ENCODE measurements around the gene ETS1.

ETS1 gene

GRCh38 chr11:128477278-128477677 is 110.1 kb downstream of the ETS1 start:
- peak in 1 of 2 experiments; percentile 13 for DNase-seq

GRCh38 chr11:128476729-128477128 is 110.6 kb downstream of the ETS1 start:
- peak in 1 of 2 experiments; percentile 67 for DNase-seq

- DNase-seq: no peak
These were observed 111.3 kb downstream of the ETS1 start for GRCh38 chr11:128476049-128476448.

- DNase-seq: peak in 1 of 2 experiments; percentile 20
These were observed 113.1 kb downstream of the ETS1 start for GRCh38 chr11:128474036-128474874.

GRCh38 chr11:128473636-128474035 is 113.7 kb downstream of the ETS1 start:
- DNase-seq: peak in 1 of 2 experiments; percentile 41

GRCh38 chr11:128472128-128473089 is 114.9 kb downstream of the ETS1 start:
- DNase-seq: peak; percentile 61 to 74

GRCh38 chr11:128471138-128471661 is 116.2 kb downstream of the ETS1 start:
- DNase-seq: peak in 1 of 2 experiments; percentile 54

- DNase-seq: peak in 1 of 2 experiments; percentile 62
These were observed 117.3 kb downstream of the ETS1 start for GRCh38 chr11:128470081-128470480.

- DNase-seq: peak in 1 of 2 experiments; percentile 42
These were observed 118.1 kb downstream of the ETS1 start for GRCh38 chr11:128469220-128469619.

GRCh38 chr11:128468111-128468510 is 119.2 kb downstream of the ETS1 start:
- no peak for DNase-seq

- peak in 1 of 2 experiments; percentile 58 for DNase-seq
These were observed 119.7 kb downstream of the ETS1 start for GRCh38 chr11:128467610-128468041.

GRCh38 chr11:128467041-128467440 is 120.3 kb downstream of the ETS1 start:
- DNase-seq: peak in 1 of 2 experiments; percentile 40

- peak in 1 of 2 experiments; percentile 51 for DNase-seq
These were observed 121.2 kb downstream of the ETS1 start for GRCh38 chr11:128465946-128466705.

- DNase-seq: peak in 1 of 2 experiments; percentile 12
These were observed 121.8 kb downstream of the ETS1 start for GRCh38 chr11:128465531-128465930.

GRCh38 chr11:128464878-128465450 is 122.4 kb downstream of the ETS1 start:
- peak in 1 of 2 experiments; percentile 19 for DNase-seq

GRCh38 chr11:128463979-128464378 is 123.4 kb downstream of the ETS1 start:
- no peak for DNase-seq

- no peak for DNase-seq
These were observed 124.0 kb downstream of the ETS1 start for GRCh38 chr11:128463371-128463829.

GRCh38 chr11:128462922-128463321 is 124.4 kb downstream of the ETS1 start:
- DNase-seq: no peak

- no peak for DNase-seq
These were observed 125.2 kb downstream of the ETS1 start for GRCh38 chr11:128462189-128462588.

- DNase-seq: no peak
These were observed 129.0 kb downstream of the ETS1 start for GRCh38 chr11:128458321-128458720.

- DNase-seq: no peak
These were observed 129.5 kb downstream of the ETS1 start for GRCh38 chr11:128457874-128458273.
